Fibroblast of skin of right biceps (primary cell): ENCODE data around the gene SCYGR7.
A peak's percentile ranks its signal among the peaks of the same experiment; 100 is the strongest.
"Not testable (repeated sequence)": the region's sequence is repeated elsewhere in the genome, so short reads cannot be mapped to it uniquely, and the experiment has no call there.

Experiments
- DNase-seq: peaks from one replicate; pipeline ENCODE4 v3.0.0-alpha.2; 2013

Gene SCYGR7, protein sequence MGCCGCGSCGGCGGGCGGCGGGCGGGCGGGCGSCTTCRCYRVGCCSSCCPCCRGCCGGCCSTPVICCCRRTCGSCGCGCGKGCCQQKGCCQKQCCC

GRCh38 chr2:227728035-227728434, at the start of gene SCYGR7:
SCYGR7 (plus strand) TSS chr2:227728335; CDS start chr2:227728335, 0 bp downstream.
- DNase-seq, result no peak

GRCh38 chr2:227684258-227684657, 43.9 kb upstream of the SCYGR7 start:
- DNase-seq, result no peak

DNA sequence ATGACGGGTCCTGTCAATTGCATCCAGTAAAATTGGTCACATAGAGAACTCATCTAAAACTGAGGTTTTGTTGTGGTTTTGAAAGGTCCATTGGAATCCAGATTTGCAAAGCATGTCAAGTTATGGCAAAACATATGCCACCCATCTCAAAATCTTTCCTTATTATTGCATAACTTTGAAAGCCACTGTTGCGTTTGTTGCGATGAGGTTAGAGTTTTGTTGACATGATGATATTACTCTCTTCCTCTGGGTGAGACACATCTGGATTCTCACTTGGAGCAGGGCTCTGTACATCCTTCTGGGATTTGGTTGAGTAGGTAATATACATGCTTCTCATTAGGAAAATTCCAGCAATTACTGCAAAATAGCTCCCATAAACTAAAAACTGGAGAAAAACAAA, 40.9 kb upstream of the SCYGR7 start:
- DNase-seq, result no peak

DNA sequence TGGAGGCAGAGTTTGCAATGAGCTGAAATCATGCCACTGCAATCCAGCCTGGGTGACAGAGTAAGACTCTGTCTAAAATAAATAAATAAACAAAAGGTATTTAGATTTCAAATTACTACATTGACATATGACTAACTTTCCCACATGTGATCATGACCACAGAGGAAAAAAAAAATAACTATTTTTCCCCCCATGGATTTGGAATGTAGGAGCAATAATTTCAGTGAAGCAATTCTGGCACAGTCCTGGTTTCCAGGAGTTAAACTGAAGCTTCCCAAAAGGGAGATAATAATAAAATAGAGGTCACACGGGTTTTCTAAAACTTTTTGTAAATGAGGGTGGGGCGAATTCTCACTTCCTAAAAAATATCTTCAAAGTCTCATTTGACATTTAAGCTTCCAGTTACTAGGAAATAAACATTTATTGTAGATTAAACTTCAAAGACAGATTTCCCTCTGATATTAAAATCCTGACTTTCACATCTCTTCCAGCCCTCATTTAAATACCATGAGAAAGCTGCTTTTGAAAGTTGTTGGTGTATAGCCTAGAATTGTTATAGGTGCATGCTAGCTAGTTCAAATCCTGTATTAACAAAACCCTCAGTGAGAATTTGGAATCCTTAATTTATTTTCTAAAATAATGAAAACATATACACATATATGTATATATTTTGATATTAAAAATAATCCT, 31.0 kb upstream of the SCYGR7 start:
- DNase-seq, result no peak

GRCh38 chr2:227701556-227701955, 26.6 kb upstream of the SCYGR7 start:
- no peak for DNase-seq

- DNase-seq, result no peak
These were observed 24.8 kb upstream of the SCYGR7 start for GRCh38 chr2:227703280-227703732.

GRCh38 chr2:227703961-227704360, 24.2 kb upstream of the SCYGR7 start:
- no peak for DNase-seq

- no peak for DNase-seq
These were observed 21.3 kb upstream of the SCYGR7 start for GRCh38 chr2:227706859-227707258.

- DNase-seq, result no peak
These were observed 20.7 kb upstream of the SCYGR7 start for GRCh38 chr2:227707390-227707789.

GRCh38 chr2:227710986-227711385, 17.1 kb upstream of the SCYGR7 start:
- DNase-seq, result no peak

DNA sequence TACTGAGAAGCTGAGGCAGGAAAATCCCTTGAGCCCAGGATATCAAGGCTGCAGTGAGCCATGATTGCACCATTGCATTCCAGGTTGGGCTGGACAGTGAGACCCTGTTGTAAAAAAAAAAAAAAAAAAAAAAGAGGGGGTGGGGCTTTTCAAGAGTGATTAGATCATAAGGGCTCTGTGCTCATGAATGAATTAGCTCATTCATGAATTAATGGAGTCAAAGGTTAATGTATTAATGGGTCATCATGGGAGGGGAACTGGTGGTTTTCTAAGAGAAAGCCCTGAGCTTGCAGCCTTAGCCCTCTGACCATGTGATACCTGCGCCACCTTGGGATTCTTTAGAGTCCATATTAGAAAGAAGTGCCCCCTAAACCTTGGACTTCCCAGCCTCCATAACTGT, 14.8 kb upstream of the SCYGR7 start:
- DNase-seq, result no peak

- no peak for DNase-seq
These were observed 11.6 kb upstream of the SCYGR7 start for GRCh38 chr2:227716501-227716900.

DNA sequence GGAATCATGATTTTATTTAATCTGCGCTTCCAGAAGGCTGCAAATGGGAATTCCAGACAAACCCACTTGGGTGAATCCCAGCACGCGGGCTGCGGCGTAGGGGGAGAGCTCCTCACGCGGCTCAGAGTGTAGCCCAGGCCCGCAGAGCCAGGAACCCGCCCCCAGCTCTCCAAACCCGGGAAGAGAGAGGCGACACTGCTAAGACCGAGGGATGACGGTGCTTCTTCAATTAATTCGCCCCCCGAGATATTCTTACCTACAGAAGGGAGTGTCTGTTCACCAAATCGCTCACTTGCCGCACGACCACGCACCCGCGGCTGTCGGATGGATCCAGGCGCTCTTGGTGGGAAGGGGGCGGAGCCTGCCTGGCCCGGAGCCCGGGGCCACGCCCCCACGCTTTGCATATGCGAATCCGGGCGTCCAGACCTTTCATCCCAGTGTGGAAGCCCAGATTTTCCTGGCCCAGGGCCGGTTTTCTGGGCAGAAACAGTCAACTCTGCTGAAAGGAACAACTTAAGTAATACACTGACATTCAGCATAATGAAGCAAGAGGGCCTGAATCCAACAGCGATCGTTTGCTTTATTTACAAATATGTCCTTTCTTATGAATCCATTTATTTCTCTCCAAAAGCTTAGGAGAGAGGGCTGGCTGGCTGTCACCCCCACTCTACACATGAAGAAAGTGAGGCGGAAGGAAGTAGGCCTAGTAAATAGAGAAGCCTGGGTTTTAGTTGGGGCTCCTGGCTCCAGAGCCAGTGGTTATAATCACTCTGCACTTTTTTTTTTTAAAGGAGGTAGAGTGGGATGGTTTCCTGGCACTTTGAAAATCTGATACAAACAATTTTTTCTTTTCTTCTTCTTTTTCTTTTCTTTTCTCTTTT, 10.2 kb upstream of the SCYGR7 start, which contains the start of gene SLC19A3:
TSS of gene SLC19A3 (minus strand) at position 342 of the 881 bp plus-strand sequence. CDS start 15,710 bp downstream, outside the sequence.
- DNase-seq, result peak; percentile 73

DNA sequence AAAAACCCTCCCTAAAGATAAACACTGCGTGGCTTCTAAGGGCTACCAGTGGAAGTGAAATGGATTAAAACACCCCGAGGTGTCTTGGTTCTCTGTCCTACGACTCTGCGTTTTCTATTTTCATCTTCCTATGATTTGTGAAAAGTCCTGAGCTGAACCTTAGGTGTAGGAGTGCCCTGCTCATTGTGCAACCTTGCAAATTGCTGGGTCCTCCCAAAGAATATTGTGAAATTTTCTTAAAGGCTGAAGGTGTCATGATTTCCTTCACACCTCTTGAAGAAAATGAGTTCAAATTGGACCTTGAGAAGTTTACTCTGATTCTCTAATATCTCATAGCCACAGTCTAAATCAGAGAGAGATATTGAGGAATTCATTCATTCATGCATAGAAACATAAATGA, 8.5 kb upstream of the SCYGR7 start:
- DNase-seq, result no peak

- DNase-seq, result no peak
These were observed 7.5 kb upstream of the SCYGR7 start for GRCh38 chr2:227720680-227721079.

- DNase-seq, result not testable (repeated sequence)
These were observed 5.3 kb upstream of the SCYGR7 start for GRCh38 chr2:227722821-227723220.

DNA sequence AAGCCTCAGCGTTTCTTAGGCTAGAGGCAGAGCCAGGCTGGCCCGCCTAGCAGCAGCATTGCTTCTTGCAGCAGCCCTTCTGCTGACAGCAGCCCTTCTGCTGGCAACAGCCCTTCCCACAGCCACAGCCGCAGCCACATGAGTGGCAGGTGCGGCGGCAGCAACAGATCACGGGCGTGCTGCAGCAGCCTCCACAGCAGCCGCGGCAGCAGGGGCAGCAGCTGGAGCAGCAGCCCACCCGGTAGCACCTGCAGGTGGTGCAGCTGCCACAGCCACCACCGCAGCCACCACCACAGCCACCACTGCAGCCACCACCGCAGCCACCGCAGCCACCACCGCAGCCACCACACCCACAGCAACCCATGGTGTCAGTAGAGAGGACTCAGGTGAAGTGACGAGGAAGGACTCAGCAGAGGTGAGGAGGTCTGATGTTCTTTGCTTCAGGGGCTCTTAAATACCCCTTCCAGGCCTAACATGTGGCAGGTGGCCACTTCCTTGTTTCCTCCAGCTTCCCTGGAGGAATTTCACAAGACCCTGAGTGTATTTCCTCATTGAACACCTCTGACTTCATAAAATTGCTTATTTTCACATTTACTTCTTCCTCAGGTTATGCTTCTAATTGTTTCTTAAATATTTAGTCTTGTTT, 3.6 kb upstream of the SCYGR7 start, which contains the start of gene SCYGR6:
TSS of gene SCYGR6 (minus strand) at position 364 of the 646 bp plus-strand sequence. CDS start at position 364, 0 bp downstream.
- DNase-seq, result no peak

- no peak for DNase-seq
These were observed 11.2 kb downstream of the SCYGR7 start for GRCh38 chr2:227739351-227739750.

- DNase-seq, result not testable (repeated sequence)
These were observed 12.6 kb downstream of the SCYGR7 start for GRCh38 chr2:227740705-227741104.

DNA sequence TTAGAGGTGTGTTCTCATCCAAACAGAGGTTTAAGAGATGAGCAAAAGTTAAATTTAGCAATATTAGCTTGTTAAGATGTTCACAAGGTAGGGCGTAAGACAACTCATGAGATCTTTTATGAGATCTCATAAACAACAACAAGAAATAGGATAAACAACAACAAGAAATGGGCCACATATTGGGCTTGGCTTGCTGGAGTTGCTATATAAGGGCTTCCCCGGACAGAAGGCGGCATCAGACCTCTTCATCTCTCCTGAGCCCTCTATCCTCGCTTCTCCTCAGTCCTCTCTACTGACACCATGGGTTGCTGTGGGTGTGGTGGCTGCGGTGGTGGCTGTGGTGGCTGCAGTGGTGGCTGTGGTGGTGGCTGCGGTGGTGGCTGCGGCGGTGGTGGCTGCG, 17.5 kb downstream of the SCYGR7 start, which contains the start of gene SCYGR8:
TSS of gene SCYGR8 (plus strand) at position 301 of the 400 bp plus-strand sequence. CDS start at position 301, 0 bp downstream.
- no peak for DNase-seq

DNA sequence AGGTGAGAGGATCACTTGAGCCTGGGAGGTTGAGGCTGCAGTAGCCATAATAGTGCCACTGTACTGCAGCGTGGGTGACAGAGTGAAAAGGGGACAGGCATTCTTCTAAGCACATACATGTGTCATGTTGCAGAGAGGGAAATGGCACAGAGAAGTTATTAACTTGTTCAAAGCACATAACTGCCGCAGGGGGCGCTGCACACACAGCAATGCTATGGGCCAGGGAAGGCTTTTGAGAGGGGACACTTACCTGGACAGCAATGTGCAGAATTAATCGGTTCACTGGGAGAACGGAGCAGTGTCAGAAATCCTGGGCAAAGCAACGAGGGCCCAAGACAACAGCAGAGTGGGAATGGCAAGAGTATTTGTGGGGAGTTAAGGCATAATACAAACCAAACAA, 19.9 kb downstream of the SCYGR7 start:
- no peak for DNase-seq

DNA sequence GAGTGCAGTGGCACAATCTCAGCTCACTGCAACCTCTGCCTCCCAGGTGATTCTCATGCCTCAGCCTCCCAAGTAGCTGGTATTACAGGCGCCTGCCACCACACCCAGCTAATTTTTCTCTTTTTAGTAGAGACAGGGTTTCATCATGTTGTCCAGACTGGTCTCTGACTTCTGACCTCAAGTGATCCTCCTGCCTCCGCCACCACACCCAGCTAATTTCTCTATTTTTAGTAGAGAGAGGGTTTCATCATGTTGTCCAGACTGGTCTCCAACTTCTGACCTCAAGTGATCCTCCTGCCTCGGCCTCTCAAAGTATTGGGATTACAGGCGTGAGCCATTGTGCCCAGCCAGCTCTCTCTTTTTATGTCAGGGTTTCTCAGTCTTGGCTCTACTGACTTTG, 28.1 kb downstream of the SCYGR7 start:
- not testable (repeated sequence) for DNase-seq
